ENCODE data around the gene AAK1. TPM values are rescaled to one million over a fixed set of nuclear protein-coding genes. Genes with fewer than 3 reads are reported as not detected.

The AAK1 gene
- total RNA-seq, 2 donors from 2014 or later: 70.7 to 77.3 TPM

DNA sequence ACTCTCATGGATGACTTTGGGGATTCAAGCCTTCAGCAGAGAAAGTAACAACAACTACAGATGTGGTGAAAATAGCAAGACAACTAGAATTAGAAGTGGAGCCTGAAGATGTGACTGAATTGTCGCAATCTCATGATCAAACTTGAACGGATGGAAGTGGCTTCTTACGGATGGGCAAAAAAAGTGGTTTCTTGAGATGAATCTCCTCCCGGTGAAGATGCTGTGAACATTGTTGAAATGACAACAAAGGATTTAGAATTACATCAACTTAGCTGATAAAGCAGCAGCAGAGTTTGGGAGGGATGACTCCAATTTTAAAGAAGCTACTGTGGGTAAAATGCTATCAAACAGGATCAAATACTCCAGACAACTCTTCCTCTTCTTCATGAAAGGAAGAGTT lies 43.1 kb downstream of the AAK1 start:
- Histone ChIP-seq H3K4me3 (no peak overlapping the region), H3K27ac (no peak overlapping the region), H3K4me1 (replicated peaks) (no peaks in the 10 kb centered on the region), H3K27me3 (replicated peaks; ENCODE audit: insufficient read depth) (no peaks in the 10 kb centered on the region), H3K36me3 (no peaks in the 10 kb centered on the region), H3K9me3 (no peaks in the 10 kb centered on the region)
- no peak for DNase-seq (ENCODE audit: low spot score)
- intact Hi-C loops (cut with DNase I): no loop called here
- WGBS: 91% methylated on average over 4 of the region's 4 CpGs
- TF ChIP-seq POLR2A (IDR thresholded peaks at IDR 0.05): no peak
- TF ChIP-seq POLR2AphosphoS5 (IDR thresholded peaks at IDR 0.05): no peak
- TF ChIP-seq, protein P1, sequence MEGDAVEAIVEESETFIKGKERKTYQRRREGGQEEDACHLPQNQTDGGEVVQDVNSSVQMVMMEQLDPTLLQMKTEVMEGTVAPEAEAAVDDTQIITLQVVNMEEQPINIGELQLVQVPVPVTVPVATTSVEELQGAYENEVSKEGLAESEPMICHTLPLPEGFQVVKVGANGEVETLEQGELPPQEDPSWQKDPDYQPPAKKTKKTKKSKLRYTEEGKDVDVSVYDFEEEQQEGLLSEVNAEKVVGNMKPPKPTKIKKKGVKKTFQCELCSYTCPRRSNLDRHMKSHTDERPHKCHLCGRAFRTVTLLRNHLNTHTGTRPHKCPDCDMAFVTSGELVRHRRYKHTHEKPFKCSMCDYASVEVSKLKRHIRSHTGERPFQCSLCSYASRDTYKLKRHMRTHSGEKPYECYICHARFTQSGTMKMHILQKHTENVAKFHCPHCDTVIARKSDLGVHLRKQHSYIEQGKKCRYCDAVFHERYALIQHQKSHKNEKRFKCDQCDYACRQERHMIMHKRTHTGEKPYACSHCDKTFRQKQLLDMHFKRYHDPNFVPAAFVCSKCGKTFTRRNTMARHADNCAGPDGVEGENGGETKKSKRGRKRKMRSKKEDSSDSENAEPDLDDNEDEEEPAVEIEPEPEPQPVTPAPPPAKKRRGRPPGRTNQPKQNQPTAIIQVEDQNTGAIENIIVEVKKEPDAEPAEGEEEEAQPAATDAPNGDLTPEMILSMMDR (IDR thresholded peaks at IDR 0.05): no peak

DNA sequence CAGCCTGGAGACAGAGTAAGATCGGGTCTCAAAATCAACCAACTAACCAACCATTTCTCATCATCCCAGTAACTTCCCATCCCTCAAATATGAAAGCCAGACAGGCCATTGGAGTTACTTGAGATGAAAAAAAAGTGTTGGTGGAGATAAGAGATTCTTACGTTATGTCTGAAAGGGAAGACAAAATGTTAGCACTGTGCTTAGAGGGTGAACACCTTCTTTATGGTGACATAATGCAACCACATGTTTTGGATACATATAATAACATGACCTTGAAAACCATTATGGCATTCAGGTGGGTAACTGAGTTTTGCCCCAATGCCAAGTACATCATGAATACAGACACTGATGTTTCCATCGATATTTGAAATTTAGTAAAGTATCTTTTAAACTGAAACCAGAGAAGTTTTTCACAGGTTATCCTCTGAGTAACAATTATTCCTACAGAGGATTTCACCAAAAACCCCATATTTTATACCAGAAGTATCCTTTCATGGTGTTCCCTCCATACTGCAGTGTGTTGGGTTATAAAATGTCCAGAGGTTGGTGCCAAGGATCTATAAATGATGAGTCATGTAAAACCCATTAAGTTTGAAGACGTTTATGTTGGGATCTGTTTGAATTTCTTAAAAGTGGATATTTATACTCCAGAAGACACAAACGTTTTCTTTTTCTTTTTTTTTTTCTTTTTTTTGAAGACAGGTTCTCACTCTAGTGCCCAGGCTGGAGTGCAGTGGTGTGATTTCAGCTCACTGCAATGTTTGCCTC lies 45.5 kb downstream of the AAK1 start:
- Histone ChIP-seq H3K4me3 (no peak overlapping the region), H3K36me3 (no peaks in the 10 kb centered on the region), H3K27ac (no peak overlapping the region), H3K9me3 (no peaks in the 10 kb centered on the region), H3K4me1 (replicated peaks) (no peaks in the 10 kb centered on the region), H3K27me3 (replicated peaks; ENCODE audit: insufficient read depth) (no peaks in the 10 kb centered on the region)
- no peak for DNase-seq (ENCODE audit: low spot score)
- 64% methylated on average over 5 of the region's 5 CpGs for WGBS
- TF ChIP-seq POLR2A (IDR thresholded peaks at IDR 0.05) (no peak), POLR2AphosphoS5 (IDR thresholded peaks at IDR 0.05) (no peak)
- TF ChIP-seq, protein P1 (IDR thresholded peaks at IDR 0.05): no peak
- intact Hi-C loops (cut with DNase I): no loop called here

DNA sequence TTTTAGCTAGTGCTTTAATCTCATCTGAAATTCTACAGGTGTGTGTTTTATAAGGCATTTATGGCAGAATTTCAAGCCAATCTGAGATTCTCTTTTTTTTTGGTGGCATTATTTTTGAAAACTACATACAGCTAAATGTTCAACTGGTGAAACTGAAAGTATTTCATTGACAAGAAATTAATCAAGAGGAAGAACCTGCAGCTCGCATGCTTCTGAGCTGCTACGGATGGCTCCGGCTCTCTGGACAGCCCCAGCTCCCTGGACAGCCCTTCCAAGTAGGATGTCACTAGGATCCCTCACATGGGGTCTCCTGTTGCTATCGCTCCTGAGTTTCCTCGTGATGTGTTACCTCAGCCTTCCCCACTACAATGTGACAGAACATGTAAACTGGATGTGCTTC lies 46.4 kb downstream of the AAK1 start:
- Histone ChIP-seq H3K4me3 (no peak overlapping the region), H3K27me3 (replicated peaks; ENCODE audit: insufficient read depth) (no peaks in the 10 kb centered on the region), H3K36me3 (no peaks in the 10 kb centered on the region), H3K9me3 (no peaks in the 10 kb centered on the region), H3K4me1 (replicated peaks) (no peaks in the 10 kb centered on the region), H3K27ac (no peak overlapping the region)
- DNase-seq (ENCODE audit: low spot score): no peak
- WGBS: 79% methylated on average over 5 of the region's 5 CpGs
- intact Hi-C loops (cut with DNase I): no loop called here
- TF ChIP-seq, protein P1 (IDR thresholded peaks at IDR 0.05): no peak
- TF ChIP-seq POLR2A (IDR thresholded peaks at IDR 0.05): no peak
- no peak for TF ChIP-seq POLR2AphosphoS5 (IDR thresholded peaks at IDR 0.05)

DNA sequence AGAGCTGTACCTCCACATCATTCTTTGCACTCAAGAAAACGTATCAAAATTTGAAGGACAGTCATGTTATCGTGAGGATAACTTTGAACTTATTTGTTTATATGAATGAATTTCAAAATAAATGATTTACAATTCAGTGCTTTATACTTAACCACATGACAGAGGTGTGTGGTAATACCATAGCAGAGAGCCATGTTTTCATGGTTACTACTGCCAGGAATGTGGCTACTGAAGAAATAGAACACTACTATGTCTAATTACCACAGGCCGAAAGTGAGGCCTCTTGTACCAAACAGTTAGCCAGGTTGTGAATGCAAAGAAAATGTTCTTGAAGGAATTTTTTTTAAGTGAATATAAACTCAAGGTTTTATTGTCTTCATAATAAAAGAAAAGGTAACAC lies 49.2 kb downstream of the AAK1 start:
- intact Hi-C loops (cut with DNase I): no loop called here
- peaks cover 5% of the 10 kb centered on the region for H3K4me1 ChIP-seq (replicated peaks)
- H3K27me3 ChIP-seq (replicated peaks; ENCODE audit: insufficient read depth): no peaks in the 10 kb centered on the region
- no peaks in the 10 kb centered on the region for H3K36me3 ChIP-seq
- H3K27ac ChIP-seq: no peak overlapping the region
- no peak overlapping the region for H3K4me3 ChIP-seq
- TF ChIP-seq POLR2A (IDR thresholded peaks at IDR 0.05) (no peak), POLR2AphosphoS5 (IDR thresholded peaks at IDR 0.05) (no peak)
- TF ChIP-seq, protein P1 (IDR thresholded peaks at IDR 0.05): no peak
- no peaks in the 10 kb centered on the region for H3K9me3 ChIP-seq
- WGBS: 87% methylated on average over 3 of the region's 3 CpGs
- DNase-seq (ENCODE audit: low spot score): no peak

DNA sequence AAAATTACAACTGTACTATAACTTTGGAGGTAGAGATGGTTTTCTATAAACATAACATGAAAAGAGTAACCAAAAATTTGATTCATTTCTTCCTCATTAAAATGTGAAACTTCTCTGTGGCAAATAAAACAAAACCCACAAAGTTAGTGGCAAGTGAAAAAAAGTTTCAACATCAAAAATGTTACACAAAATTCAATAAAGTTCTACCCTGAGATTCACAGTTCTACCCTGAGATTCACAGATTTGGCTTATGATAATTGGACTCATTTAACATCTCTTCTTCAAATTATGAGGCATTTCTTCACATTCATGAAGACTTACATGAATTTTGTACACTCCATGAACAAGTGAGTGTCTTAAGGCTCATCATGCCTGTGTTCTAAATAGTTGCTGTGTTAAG lies 51.0 kb downstream of the AAK1 start:
- H3K4me1 ChIP-seq (replicated peaks): peaks cover 8% of the 10 kb centered on the region
- DNase-seq (ENCODE audit: low spot score): no peak
- no peak overlapping the region for H3K27ac ChIP-seq
- intact Hi-C loops (cut with DNase I): no loop called here
- TF ChIP-seq, protein P1 (IDR thresholded peaks at IDR 0.05): no peak
- TF ChIP-seq POLR2A (IDR thresholded peaks at IDR 0.05) (no peak), POLR2AphosphoS5 (IDR thresholded peaks at IDR 0.05) (no peak)
- no peaks in the 10 kb centered on the region for H3K27me3 ChIP-seq (replicated peaks; ENCODE audit: insufficient read depth)
- no peaks in the 10 kb centered on the region for H3K9me3 ChIP-seq
- H3K4me3 ChIP-seq: no peak overlapping the region
- no peaks in the 10 kb centered on the region for H3K36me3 ChIP-seq

Data from prostate gland (tissue), 2 donors.